Measurements from ENCODE around the gene KCNK5. TPM values are rescaled to one million over a fixed set of nuclear protein-coding genes. Genes with fewer than 3 reads are reported as not detected.

Gene KCNK5
- polyA plus RNA-seq, 1 donor from 2014 or later = not detected

DNA sequence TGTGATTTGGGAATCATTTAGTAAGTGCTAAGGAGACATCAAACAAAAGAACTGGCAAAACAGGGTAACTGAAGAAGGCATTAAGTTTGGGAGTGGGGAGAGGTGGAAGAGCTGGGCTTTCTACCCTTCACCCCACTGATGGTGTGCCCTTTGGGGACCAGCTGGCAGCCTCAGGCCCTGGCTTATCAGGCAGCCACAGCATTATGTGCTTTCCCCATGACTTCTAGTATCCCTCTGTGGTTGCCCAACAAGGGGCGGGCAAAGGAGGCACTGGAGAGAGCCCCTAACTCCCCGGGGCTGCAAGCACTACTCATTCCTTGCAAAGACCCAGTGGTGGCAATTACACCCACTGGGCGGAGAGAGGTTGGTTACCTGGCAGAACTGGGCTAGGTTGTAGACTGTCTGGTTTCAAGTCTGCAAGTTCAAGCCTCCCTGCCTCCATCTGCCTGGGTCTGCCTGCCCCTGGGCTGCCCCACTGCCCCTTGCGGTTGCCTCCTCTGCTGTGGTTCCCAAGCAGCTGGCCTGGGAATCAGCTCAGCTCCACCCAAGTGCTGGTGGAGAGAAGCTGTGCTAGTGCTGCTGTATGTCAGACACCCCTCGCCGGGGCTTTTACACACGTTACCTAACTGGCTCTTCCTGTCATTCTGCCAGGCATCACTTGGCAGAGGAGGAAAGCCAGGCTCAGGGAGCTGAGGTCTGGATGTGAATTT is 29.9 kb downstream of the KCNK5 start:
- no peaks in the 10 kb centered on the region for H3K9me2 ChIP-seq (ENCODE audit: insufficient read depth, low read length)
- TF ChIP-seq TAF1 (IDR thresholded peaks at IDR 0.05; ENCODE audit: low read depth) (no peak), MXI1 (conservative IDR thresholded peaks at IDR 0.05; ENCODE audit: poor library complexity, severe bottlenecking) (no peak), SMC3 (conservative IDR thresholded peaks at IDR 0.05; ENCODE audit: poor library complexity) (no peak), EP300 (conservative IDR thresholded peaks at IDR 0.05; ENCODE audit: poor library complexity, severe bottlenecking) (no peak), EZH2 (IDR thresholded peaks at IDR 0.05; ENCODE audit: borderline replicate concordance, insufficient read depth, low read length, poor library complexity, severe bottlenecking) (no peak), POLR2AphosphoS5 (IDR thresholded peaks at IDR 0.05) (no peak), RAD21 (conservative IDR thresholded peaks at IDR 0.05) (no peak)
- TF ChIP-seq, protein P1, sequence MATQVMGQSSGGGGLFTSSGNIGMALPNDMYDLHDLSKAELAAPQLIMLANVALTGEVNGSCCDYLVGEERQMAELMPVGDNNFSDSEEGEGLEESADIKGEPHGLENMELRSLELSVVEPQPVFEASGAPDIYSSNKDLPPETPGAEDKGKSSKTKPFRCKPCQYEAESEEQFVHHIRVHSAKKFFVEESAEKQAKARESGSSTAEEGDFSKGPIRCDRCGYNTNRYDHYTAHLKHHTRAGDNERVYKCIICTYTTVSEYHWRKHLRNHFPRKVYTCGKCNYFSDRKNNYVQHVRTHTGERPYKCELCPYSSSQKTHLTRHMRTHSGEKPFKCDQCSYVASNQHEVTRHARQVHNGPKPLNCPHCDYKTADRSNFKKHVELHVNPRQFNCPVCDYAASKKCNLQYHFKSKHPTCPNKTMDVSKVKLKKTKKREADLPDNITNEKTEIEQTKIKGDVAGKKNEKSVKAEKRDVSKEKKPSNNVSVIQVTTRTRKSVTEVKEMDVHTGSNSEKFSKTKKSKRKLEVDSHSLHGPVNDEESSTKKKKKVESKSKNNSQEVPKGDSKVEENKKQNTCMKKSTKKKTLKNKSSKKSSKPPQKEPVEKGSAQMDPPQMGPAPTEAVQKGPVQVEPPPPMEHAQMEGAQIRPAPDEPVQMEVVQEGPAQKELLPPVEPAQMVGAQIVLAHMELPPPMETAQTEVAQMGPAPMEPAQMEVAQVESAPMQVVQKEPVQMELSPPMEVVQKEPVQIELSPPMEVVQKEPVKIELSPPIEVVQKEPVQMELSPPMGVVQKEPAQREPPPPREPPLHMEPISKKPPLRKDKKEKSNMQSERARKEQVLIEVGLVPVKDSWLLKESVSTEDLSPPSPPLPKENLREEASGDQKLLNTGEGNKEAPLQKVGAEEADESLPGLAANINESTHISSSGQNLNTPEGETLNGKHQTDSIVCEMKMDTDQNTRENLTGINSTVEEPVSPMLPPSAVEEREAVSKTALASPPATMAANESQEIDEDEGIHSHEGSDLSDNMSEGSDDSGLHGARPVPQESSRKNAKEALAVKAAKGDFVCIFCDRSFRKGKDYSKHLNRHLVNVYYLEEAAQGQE (IDR thresholded peaks at IDR 0.05; ENCODE audit: borderline replicate concordance) = no peak
- TF ChIP-seq, protein P2, sequence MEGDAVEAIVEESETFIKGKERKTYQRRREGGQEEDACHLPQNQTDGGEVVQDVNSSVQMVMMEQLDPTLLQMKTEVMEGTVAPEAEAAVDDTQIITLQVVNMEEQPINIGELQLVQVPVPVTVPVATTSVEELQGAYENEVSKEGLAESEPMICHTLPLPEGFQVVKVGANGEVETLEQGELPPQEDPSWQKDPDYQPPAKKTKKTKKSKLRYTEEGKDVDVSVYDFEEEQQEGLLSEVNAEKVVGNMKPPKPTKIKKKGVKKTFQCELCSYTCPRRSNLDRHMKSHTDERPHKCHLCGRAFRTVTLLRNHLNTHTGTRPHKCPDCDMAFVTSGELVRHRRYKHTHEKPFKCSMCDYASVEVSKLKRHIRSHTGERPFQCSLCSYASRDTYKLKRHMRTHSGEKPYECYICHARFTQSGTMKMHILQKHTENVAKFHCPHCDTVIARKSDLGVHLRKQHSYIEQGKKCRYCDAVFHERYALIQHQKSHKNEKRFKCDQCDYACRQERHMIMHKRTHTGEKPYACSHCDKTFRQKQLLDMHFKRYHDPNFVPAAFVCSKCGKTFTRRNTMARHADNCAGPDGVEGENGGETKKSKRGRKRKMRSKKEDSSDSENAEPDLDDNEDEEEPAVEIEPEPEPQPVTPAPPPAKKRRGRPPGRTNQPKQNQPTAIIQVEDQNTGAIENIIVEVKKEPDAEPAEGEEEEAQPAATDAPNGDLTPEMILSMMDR (IDR thresholded peaks at IDR 0.05; ENCODE audit: poor library complexity, severe bottlenecking) = no peak
- no peak overlapping the region for H3K9ac ChIP-seq (ENCODE audit: low read length)
- H3K36me3 ChIP-seq (ENCODE audit: insufficient read depth, low read length) = no peaks in the 10 kb centered on the region
- H3K79me2 ChIP-seq (replicated peaks; ENCODE audit: insufficient read depth, low read length) = no peaks in the 10 kb centered on the region
- no peaks in the 10 kb centered on the region for H4K20me1 ChIP-seq (ENCODE audit: insufficient read depth)
- H3K9me3 ChIP-seq (ENCODE audit: low read length) = no peaks in the 10 kb centered on the region
- no peak overlapping the region for H3K4me3 ChIP-seq (ENCODE audit: low read length)
- no peak overlapping the region for H2AFZ ChIP-seq (ENCODE audit: low read depth, low read length)
- no peaks in the 10 kb centered on the region for H3F3A ChIP-seq (ENCODE audit: insufficient read depth, low read length, poor library complexity, severe bottlenecking)
- no peaks in the 10 kb centered on the region for H3K27me3 ChIP-seq (ENCODE audit: insufficient read depth, low read depth, low read length)
- no peak overlapping the region for H3K4me2 ChIP-seq (ENCODE audit: low read length)
- no peak overlapping the region for H3K27ac ChIP-seq (ENCODE audit: low read length)

DNA sequence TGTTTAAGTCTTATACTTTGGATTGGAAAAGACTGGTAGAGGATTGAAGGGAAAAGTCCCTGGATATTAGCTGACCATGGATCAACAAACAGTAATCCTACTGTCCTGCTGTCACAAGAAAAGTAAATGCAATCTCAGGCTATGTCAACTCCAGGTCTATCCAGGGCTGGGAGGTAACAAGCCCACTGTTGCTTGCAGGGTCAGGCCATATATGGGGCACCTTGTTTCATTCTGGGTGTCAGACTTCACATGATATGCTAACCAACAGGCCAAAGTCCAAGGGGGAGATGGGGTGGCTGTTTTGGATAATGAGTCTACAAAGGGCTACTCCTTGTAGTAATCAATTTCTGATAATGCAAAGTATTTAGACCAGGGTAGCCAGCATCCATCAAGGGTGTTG is 30.7 kb downstream of the KCNK5 start:
- H4K20me1 ChIP-seq (ENCODE audit: insufficient read depth) = no peaks in the 10 kb centered on the region
- H3K27ac ChIP-seq (ENCODE audit: low read length) = no peak overlapping the region
- TF ChIP-seq EZH2 (IDR thresholded peaks at IDR 0.05; ENCODE audit: borderline replicate concordance, insufficient read depth, low read length, poor library complexity, severe bottlenecking) (no peak), MXI1 (conservative IDR thresholded peaks at IDR 0.05; ENCODE audit: poor library complexity, severe bottlenecking) (no peak), TAF1 (IDR thresholded peaks at IDR 0.05; ENCODE audit: low read depth) (no peak), SMC3 (conservative IDR thresholded peaks at IDR 0.05; ENCODE audit: poor library complexity) (no peak), EP300 (conservative IDR thresholded peaks at IDR 0.05; ENCODE audit: poor library complexity, severe bottlenecking) (no peak), RAD21 (conservative IDR thresholded peaks at IDR 0.05) (no peak), POLR2AphosphoS5 (IDR thresholded peaks at IDR 0.05) (no peak)
- TF ChIP-seq, protein P1 (IDR thresholded peaks at IDR 0.05; ENCODE audit: borderline replicate concordance) = no peak
- TF ChIP-seq, protein P2 (IDR thresholded peaks at IDR 0.05; ENCODE audit: poor library complexity, severe bottlenecking) = no peak
- H3F3A ChIP-seq (ENCODE audit: insufficient read depth, low read length, poor library complexity, severe bottlenecking) = no peaks in the 10 kb centered on the region
- H3K79me2 ChIP-seq (replicated peaks; ENCODE audit: insufficient read depth, low read length) = no peaks in the 10 kb centered on the region
- no peaks in the 10 kb centered on the region for H3K9me2 ChIP-seq (ENCODE audit: insufficient read depth, low read length)
- H3K36me3 ChIP-seq (ENCODE audit: insufficient read depth, low read length) = no peaks in the 10 kb centered on the region
- no peak overlapping the region for H3K4me3 ChIP-seq (ENCODE audit: low read length)
- no peaks in the 10 kb centered on the region for H3K9me3 ChIP-seq (ENCODE audit: low read length)
- no peak overlapping the region for H3K9ac ChIP-seq (ENCODE audit: low read length)
- no peak overlapping the region for H2AFZ ChIP-seq (ENCODE audit: low read depth, low read length)
- H3K27me3 ChIP-seq (ENCODE audit: insufficient read depth, low read depth, low read length) = no peaks in the 10 kb centered on the region
- H3K4me2 ChIP-seq (ENCODE audit: low read length) = no peak overlapping the region

Measured in neural cell (in vitro differentiated cells).